Pulmonary artery endothelial cell (primary cell): ENCODE results near the gene ADAMTS13. TPM values are rescaled to one million over a fixed set of nuclear protein-coding genes. Genes with fewer than 3 reads are reported as not detected.

Experiments used
- DNase-seq: peaks from one replicate; pipeline ENCODE4 v3.0.0-alpha.2; 2011; ENCODE audit warnings: low read depth, low spot score
- total RNA-seq: library from RNA; depleted of rRNA; stranded (reverse); fragments of >200 nt; gene quantifications from 2 replicates; pipeline ENCODE4 v1.2.3, GENCODE V29; 2014

The ADAMTS13 gene
- total RNA-seq, 1 donor from 2014 or later: 0.66 TPM

- no peak for DNase-seq
Observed at GRCh38 chr9:133489253-133490190, 67.4 kb downstream of the ADAMTS13 start.

DNA sequence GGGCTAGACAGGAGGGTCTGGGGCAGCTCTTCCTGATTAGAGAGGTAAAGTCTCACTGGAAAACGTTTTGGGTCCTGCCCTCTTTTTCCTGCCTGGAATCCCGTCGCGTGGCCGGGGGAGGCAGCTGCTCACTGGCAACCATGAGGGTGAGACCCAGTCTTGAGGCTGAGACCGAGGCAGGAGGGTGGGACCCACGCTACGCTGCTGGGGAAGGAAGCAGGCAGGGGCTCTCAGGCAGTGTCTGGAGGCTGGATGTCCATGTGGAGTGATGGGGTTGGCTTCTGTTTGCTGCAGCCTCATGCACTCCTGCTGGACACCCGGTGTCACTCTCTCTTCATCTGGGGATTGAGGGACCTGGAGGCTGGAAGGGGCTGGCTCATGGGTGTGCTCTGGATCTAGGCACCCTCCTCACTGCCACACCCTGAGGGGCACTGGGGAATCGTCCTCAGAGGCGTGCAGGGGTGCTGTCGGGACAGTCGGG is 68.1 kb downstream of the ADAMTS13 start:
- DNase-seq: no peak

DNA sequence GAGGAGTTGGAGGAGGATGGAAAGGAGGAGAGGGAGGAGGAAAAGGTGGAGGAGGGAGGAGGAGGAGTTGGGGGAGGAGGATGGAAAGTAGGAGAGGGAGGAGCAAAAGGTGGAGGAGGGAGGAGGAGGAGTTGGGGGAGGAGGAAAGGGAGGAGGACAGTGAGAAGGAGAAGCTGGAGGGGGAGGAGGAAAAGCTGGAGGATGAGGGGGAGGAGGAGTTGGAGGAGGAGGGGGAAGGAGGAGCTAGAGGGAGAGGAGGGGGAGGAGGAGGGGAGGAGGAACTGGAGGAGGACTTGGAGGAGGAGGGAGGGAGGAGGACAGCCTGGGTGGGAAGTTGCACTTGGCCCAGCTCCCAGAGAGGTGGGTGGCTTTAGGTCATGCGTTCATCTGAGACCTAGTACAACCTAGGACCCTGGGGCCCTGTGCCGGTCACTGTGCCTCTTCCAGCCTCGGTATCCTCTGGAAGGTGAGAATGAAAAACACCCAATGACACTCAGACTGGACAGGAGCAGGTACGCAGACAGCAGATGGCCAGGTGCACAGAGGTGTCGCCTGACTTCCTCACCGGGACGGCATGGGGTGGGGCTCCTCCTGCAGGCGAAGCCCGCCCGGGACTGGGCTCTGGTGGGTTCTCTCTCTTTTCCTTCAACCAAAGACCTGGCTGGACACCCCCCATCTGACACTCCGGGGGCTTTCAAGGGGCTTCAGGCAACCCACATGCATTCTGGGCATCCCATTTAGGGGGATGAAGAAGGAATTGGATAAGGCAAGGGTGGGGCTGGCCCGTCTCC is 68.9 kb downstream of the ADAMTS13 start:
- no peak for DNase-seq

- no peak for DNase-seq
Observed at GRCh38 chr9:133491656-133491925, 69.4 kb downstream of the ADAMTS13 start.

- DNase-seq: no peak
Observed at GRCh38 chr9:133492061-133493021, 70.2 kb downstream of the ADAMTS13 start.

DNA sequence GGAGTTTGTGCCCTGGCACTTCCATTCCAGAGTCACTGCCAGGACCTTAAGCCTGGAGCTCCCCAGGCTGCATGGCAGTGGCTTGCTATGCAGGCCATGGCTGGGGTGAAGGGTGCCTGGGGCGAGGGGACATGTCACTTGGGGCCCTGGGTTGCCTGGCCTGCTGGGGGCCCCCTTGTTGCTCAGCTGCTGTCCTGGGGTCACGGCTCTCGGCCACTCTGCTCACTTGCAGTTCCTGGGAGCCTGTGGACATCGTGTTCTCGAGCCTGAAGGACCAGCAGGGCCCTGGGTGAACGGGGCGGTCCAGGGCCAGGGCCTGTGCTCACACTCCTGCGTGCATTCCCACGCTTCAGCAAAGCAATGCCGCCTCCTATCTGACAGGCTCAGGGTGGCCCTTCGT is 71.3 kb downstream of the ADAMTS13 start:
- no peak for DNase-seq

- no peak for DNase-seq
Observed at GRCh38 chr9:133493845-133494540, 71.8 kb downstream of the ADAMTS13 start.

- DNase-seq: no peak
Observed at GRCh38 chr9:133494636-133495326, 72.6 kb downstream of the ADAMTS13 start.

DNA sequence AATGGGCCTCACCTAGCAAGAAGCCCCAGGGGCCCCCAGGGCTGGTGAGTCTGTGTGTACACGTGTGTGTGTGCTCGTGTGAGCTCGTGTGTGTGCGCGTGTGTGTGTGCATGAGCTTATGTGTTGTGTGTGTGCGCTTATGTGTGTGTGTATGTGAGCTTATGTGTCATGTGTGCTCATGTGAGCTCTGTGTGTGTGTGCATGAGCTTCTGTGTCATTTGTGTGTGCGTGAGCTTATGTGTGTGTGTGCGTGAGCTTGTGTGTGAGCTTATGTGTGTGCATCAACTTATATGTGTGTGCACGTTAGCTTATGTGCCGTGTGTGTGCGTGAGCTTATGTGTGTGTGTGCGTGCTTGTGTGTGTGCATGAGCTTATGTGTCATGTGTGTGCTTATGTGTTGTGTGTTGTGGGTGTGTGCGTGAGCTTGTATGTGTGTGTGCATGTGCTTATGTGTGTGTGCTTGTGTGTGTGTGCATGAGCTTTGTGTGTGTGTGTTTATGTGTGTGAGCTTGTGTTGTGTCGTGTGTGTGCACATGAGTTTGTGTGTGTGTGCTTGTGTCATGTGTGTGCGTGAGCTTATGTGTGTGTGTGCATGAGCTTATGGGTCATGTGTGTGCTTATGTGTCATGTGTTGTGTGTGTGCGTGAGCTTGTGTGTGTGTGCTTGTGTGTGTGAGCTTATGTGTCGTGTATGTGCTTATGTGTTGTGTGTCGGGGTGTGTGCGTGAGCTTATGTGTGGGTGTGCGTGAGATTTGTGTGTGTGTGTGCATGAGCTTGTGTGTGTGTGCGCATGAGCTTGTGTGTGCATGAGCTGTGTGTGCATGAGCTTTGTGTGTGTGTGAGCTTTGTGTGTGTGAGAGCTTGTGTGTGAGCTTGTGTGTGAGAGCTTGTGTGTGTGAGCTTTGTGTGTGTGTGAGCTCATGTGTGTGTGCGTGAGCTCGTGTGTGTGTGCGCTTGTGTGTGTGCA is 73.4 kb downstream of the ADAMTS13 start:
- DNase-seq: no peak

DNA sequence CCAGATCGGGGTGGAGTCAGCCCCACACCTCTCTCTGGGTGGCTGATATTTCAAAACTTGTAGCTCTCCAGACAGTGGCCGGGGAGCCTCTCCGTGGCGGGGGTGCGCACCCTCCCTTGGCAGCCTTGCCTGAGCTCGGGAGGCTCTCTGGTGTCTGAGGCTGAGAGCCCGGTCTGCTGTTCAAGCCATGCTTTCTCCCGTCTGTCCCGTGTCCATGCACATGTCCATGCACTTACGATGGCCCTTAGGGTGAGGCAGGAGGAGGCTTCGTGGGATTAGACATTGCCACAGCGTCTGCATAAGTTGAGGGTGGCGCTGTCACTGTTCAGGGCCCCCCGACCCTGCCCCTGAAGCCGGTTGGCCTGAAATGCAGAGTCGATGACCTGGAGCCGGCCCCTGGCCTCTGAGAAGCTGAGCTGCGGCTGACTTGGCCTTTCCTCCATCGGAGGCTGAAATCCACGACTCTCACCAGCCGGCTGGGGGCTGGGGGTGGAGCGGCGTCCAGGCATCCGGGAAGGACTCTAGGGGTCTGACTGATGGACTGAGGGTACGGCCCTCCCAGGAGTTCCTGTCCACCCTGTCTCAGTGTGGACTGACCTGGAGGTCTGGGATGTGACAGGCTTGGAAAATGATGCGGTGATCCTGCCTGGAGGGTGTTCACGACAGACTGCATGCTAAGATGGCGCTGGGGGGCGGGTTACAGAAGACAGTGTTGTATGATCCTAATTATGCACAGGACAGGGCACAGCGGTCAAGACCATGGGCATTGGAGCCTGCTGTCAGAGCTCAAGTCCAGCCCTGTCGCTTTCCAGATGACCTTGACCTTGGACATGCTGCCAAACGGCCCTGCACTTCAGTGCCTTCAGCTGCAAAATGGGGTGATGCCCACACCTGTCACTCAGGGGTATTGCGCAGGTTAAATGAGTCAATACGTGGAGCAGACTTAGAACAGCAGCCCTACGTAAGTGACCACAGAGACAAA is 75.0 kb downstream of the ADAMTS13 start:
- no peak for DNase-seq

DNA sequence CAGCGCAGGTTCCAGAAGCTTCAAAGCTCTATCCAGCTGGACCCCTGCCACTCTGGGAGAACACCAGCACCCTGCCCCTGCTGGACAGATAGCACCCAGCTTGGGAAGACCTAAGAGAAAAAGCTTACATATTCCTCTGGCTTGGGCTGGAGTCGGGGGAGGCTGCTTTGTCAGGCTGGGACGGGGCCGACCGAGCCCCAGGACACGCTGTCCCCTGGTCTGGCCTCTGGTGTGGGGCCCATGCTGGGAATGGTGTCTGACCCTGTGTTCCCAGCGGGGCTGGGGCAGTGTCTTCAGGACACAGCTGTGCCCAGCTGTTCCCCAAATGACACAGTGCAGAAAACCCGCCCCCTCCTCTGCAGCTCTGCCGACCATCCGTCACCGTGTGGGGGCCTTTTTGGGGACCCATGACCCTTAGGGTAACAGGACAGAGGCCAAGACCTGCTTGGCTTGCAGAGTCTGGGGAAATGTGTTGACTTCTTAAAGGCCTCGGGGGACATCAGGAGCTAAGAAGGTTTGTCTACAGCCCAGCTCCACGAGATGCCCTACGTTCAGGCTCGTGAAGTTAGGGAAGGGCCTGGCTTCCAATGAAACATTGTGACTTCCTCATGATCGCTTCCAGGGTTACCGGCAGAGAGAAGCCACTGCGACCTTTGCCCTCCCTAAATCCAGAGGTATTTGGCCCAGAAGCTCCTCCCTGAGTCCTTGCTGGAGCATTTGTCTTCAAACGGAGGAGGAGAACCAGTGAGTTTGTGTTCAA is 77.1 kb downstream of the ADAMTS13 start:
- no peak for DNase-seq

DNA sequence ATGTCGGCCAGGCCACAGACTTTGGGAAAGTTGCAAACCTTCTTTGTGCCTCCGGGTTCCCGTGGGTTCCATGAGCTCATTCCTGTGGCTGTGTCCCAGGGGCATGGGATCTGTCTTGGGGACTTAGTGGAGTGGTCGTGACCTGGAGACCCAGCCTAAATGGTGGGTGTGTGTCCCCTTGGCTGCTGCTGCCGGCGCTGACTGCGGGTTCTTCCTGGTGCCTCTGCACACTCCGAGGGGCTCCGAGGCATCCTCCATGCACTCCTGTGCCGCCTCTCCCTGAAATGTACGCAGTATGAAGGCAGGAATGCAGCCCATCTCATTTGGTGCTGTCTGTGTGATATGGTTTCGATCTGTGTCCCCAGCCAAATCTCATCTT is 77.7 kb downstream of the ADAMTS13 start:
- no peak for DNase-seq

- DNase-seq: no peak
Observed at GRCh38 chr9:133502112-133502511, 79.9 kb downstream of the ADAMTS13 start.

DNA sequence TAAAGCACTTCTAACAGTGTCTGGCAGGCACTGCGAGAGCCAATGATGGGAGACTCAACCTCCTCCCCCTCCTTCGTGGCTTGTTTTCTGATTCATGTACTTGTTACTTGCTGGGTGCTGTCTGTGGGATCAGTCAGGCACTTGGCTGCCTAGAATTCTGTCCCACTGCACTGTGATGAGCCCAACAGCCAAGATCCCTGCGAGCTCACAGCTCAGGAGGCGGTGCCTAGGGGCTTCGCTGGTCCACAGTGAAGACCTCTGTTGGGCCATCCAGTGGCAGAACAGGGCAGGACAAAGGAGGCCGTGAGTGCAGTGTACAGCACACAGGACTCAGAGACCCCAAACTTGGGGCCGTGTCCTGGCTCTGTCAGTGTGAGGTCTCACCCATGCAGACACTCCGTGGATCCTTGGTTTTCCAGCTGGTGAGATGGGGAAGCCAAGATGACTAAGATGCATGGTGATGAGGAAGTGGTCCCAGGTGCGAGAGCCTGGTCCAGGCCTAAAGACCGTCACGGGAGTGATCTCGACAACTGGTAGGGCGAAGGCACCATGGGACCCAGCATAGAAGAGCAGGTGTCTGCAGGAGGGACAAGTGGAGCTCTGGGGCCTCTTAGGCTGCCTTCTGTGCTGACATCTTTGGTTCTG is 83.1 kb downstream of the ADAMTS13 start:
- DNase-seq: no peak

- DNase-seq: no peak
Observed at GRCh38 chr9:133505901-133506652, 83.9 kb downstream of the ADAMTS13 start.

- no peak for DNase-seq
Observed at GRCh38 chr9:133506653-133507038, 84.5 kb downstream of the ADAMTS13 start.
